ENCODE measurements around the gene CLCNKB. TPM values are rescaled to one million over a fixed set of nuclear protein-coding genes. Genes with fewer than 3 reads are reported as not detected.
"Not testable (repeated sequence)": the region's sequence is repeated elsewhere in the genome, so short reads cannot be mapped to it uniquely, and the experiment has no call there.

The CLCNKB gene
- total RNA-seq, result not detected
- polyA plus RNA-seq, result not detected
- 0 to 0.09 (median 0) reads per million in 6 experiments for total RNA-seq

- Mint-ChIP-seq H3K9me3 (no peaks in the 10 kb centered on the region), H3K27ac (peak within 1 kb of the TSS in 1 of 10 donors; percentile 40), H3K4me3 (no peak within 1 kb of the TSS), H3K4me1 (peaks cover 0 to 3% (median 0%) of the 10 kb centered on the region in 4 donors), H3K36me3 (no peaks in the 10 kb centered on the region), H3K27me3 (peaks cover 0 to 3% (median 0%) of the 10 kb centered on the region in 5 donors)
- ATAC-seq (no peak), DNase-seq (no peak)
- POLR2A ChIA-PET, result no interaction called here
Measured at GRCh38 chr1:16043521-16043920, at the start of gene CLCNKB. Gene CLCNKB, plus strand, starts transcription at chr1:16043782. Its CDS starts 711 bp downstream, at chr1:16044493.

GRCh38 chr1:15994081-15994480 lies 49.5 kb upstream of the CLCNKB start:
- no peak for ATAC-seq
- H3K27ac Mint-ChIP-seq, result no peak overlapping the region
- POLR2A ChIA-PET, result no interaction called here
- peaks cover 0 to 3% (median 0%) of the 10 kb centered on the region in 5 donors for H3K27me3 Mint-ChIP-seq
- H3K36me3 Mint-ChIP-seq, result no peaks in the 10 kb centered on the region
- DNase-seq, result no peak
- H3K4me3 Mint-ChIP-seq, result no peak overlapping the region
- H3K9me3 Mint-ChIP-seq, result no peaks in the 10 kb centered on the region
- no peaks in the 10 kb centered on the region for H3K4me1 Mint-ChIP-seq

- H3K4me3 Mint-ChIP-seq, result no peak overlapping the region
- H3K4me1 Mint-ChIP-seq, result no peaks in the 10 kb centered on the region
- H3K9me3 Mint-ChIP-seq, result no peaks in the 10 kb centered on the region
- H3K27me3 Mint-ChIP-seq, result peaks cover 0 to 3% (median 0%) of the 10 kb centered on the region in 5 donors
- POLR2A ChIA-PET, result no interaction called here
- peak in 5 of 10 donors; percentile 15 to 30 (median 23) for DNase-seq
- H3K27ac Mint-ChIP-seq, result peak overlapping the region in 2 of 10 donors; percentile 20 to 46
- peak in 1 of 2 donors; percentile 66 for ATAC-seq
- no peaks in the 10 kb centered on the region for H3K36me3 Mint-ChIP-seq
Measured at GRCh38 chr1:15994590-15995351, 48.8 kb upstream of the CLCNKB start.

- no peak for DNase-seq
Measured at GRCh38 chr1:15997076-15997585, 46.5 kb upstream of the CLCNKB start.

GRCh38 chr1:15997637-15998280 lies 45.8 kb upstream of the CLCNKB start:
- no peaks in the 10 kb centered on the region for H3K9me3 Mint-ChIP-seq
- no peaks in the 10 kb centered on the region for H3K4me1 Mint-ChIP-seq
- H3K36me3 Mint-ChIP-seq, result no peaks in the 10 kb centered on the region
- no peak overlapping the region for H3K4me3 Mint-ChIP-seq
- peaks cover 0 to 3% (median 0%) of the 10 kb centered on the region in 5 donors for H3K27me3 Mint-ChIP-seq
- no peak overlapping the region for H3K27ac Mint-ChIP-seq
- ATAC-seq (no peak), DNase-seq (no peak)
- POLR2A ChIA-PET, result no interaction called here

More at GRCh38 chr1:15997076-15997585, 46.5 kb upstream of the CLCNKB start:
- Mint-ChIP-seq H3K9me3 (no peaks in the 10 kb centered on the region), H3K27me3 (peaks cover 0 to 3% (median 0%) of the 10 kb centered on the region in 5 donors), H3K4me3 (no peak overlapping the region), H3K4me1 (no peaks in the 10 kb centered on the region), H3K27ac (no peak overlapping the region), H3K36me3 (no peaks in the 10 kb centered on the region)
- POLR2A ChIA-PET, result no interaction called here
- ATAC-seq, result no peak

- Mint-ChIP-seq H3K4me3 (no peak overlapping the region), H3K4me1 (no peaks in the 10 kb centered on the region), H3K9me3 (no peaks in the 10 kb centered on the region), H3K27ac (peak overlapping the region in 1 of 10 donors; percentile 15), H3K27me3 (peaks cover 0 to 3% (median 0%) of the 10 kb centered on the region in 5 donors), H3K36me3 (no peaks in the 10 kb centered on the region)
- POLR2A ChIA-PET, result no interaction called here
- no peak for ATAC-seq
- DNase-seq, result no peak
Measured at GRCh38 chr1:15998929-15999328, 44.7 kb upstream of the CLCNKB start.

- H3K27ac Mint-ChIP-seq, H3K27me3 Mint-ChIP-seq, ATAC-seq, DNase-seq, POLR2A ChIA-PET, H3K4me1 Mint-ChIP-seq, H3K36me3 Mint-ChIP-seq, H3K4me3 Mint-ChIP-seq, H3K9me3 Mint-ChIP-seq: not testable (repeated sequence)
Measured at GRCh38 chr1:16001274-16001673, 42.3 kb upstream of the CLCNKB start.

GRCh38 chr1:16005597-16005996 lies 38.0 kb upstream of the CLCNKB start:
- Mint-ChIP-seq H3K4me3 (no peak overlapping the region), H3K9me3 (no peaks in the 10 kb centered on the region), H3K36me3 (no peaks in the 10 kb centered on the region), H3K27ac (peak overlapping the region in 1 of 10 donors; percentile 40), H3K27me3 (peaks cover 0 to 8% (median 0%) of the 10 kb centered on the region in 5 donors), H3K4me1 (peaks cover 0 to 9% (median 0%) of the 10 kb centered on the region in 4 donors)
- POLR2A ChIA-PET, result no interaction called here
- no peak for ATAC-seq
- no peak for DNase-seq

GRCh38 chr1:16006010-16006409 lies 37.6 kb upstream of the CLCNKB start:
- Mint-ChIP-seq H3K27me3 (peaks cover 0 to 8% (median 0%) of the 10 kb centered on the region in 5 donors), H3K4me1 (peaks cover 0 to 9% (median 0%) of the 10 kb centered on the region in 4 donors), H3K27ac (no peak overlapping the region), H3K36me3 (no peaks in the 10 kb centered on the region), H3K4me3 (no peak overlapping the region), H3K9me3 (no peaks in the 10 kb centered on the region)
- POLR2A ChIA-PET, result interaction anchor here (0.5 kb wide), 1 partner anchor 169 kb away, joined by 3 read pairs; no protein-coding TSS in a partner anchor
- DNase-seq (no peak), ATAC-seq (no peak)

GRCh38 chr1:16006552-16007485 lies 36.8 kb upstream of the CLCNKB start:
- DNase-seq, result no peak
- peaks cover 0 to 8% (median 0%) of the 10 kb centered on the region in 5 donors for H3K27me3 Mint-ChIP-seq
- no peak for ATAC-seq
- H3K4me1 Mint-ChIP-seq, result peaks cover 0 to 9% (median 0%) of the 10 kb centered on the region in 4 donors
- no peaks in the 10 kb centered on the region for H3K9me3 Mint-ChIP-seq
- no peaks in the 10 kb centered on the region for H3K36me3 Mint-ChIP-seq
- H3K27ac Mint-ChIP-seq, result no peak overlapping the region
- POLR2A ChIA-PET, result interaction anchor here (0.5 to 0.9 kb wide), 3 partner anchors 170 to 301 kb away, joined by 3 to 4 read pairs (median 3); no protein-coding TSS in a partner anchor
- H3K4me3 Mint-ChIP-seq, result no peak overlapping the region

GRCh38 chr1:16007671-16008341 lies 35.8 kb upstream of the CLCNKB start:
- no peak for ATAC-seq
- H3K27ac Mint-ChIP-seq, result no peak overlapping the region
- no peaks in the 10 kb centered on the region for H3K9me3 Mint-ChIP-seq
- H3K4me3 Mint-ChIP-seq, result no peak overlapping the region
- POLR2A ChIA-PET, result interaction anchor here (0.6 to 0.9 kb wide), 3 partner anchors 47 to 300 kb away, joined by 3 to 4 read pairs (median 3); no protein-coding TSS in a partner anchor
- peaks cover 0 to 16% (median 4%) of the 10 kb centered on the region in 4 donors for H3K4me1 Mint-ChIP-seq
- no peaks in the 10 kb centered on the region for H3K36me3 Mint-ChIP-seq
- H3K27me3 Mint-ChIP-seq, result peaks cover 0 to 8% (median 0%) of the 10 kb centered on the region in 5 donors
- no peak for DNase-seq
